Breast epithelium (tissue), 3 donors: ENCODE measurements around the gene NFIC.

Experiments
- CTCF ChIP-seq, 3 donors: fragments of 450-650 bp; IDR thresholded peaks; one replicate each; pipeline ENCODE4 v1.5.1; 2016 to 2017; ENCODE audit warnings: antibody characterized with exemption in 3 of 3, mild to moderate bottlenecking in 3 of 3, moderate library complexity in 3 of 3
- POLR2A ChIP-seq: fragments of 450-650 bp; IDR thresholded peaks from one replicate; pipeline ENCODE4 v1.6.1; 2016; ENCODE audit warnings: antibody characterized with exemption, mild to moderate bottlenecking, moderate library complexity

- TF ChIP-seq CTCF (IDR thresholded peaks at IDR 0.05) (no peak), POLR2A (no peak)
Observed at GRCh38 chr19:3413796-3414327, 47.5 kb downstream of the NFIC start.
